Stomach (tissue), 9 donors: Measurements from ENCODE around the gene TBC1D32. TPM values are rescaled to one million over a fixed set of nuclear protein-coding genes. Genes with fewer than 3 reads are reported as not detected.
"Not testable (repeated sequence)": the region's sequence is repeated elsewhere in the genome, so short reads cannot be mapped to it uniquely, and the experiment has no call there.

Source experiments
- DNase-seq, 2 donors: peaks; one replicate each; pipeline versions ENCODE4 v3.0.0 to v3.0.0-alpha.2; 2013 to 2019
- H3K27ac ChIP-seq, 5 donors: fragments of 200-600 bp in 4 of 5; sonication (generic) in 4 of 5; one replicate each; pipeline ENCODE4 v1.5.1; 2013 to 2019; ENCODE audit warnings: mild to moderate bottlenecking in 1 of 5, moderate library complexity in 1 of 5
- H3K27me3 ChIP-seq, 3 donors: fragments of 200-600 bp; sonication (generic); one replicate each; pipeline ENCODE4 v1.5.1; 2017 to 2019; ENCODE audit warnings: mixed run types in 1 of 3
- H3K36me3 ChIP-seq, 4 donors: fragments of 200-600 bp; sonication (generic); 1 replicate in 3 of 4; 2 replicates in 1 of 4; pipeline ENCODE4 v1.5.1; 2016 to 2019
- H3K4me1 ChIP-seq, 4 donors: fragments of 200-600 bp; sonication (generic); one replicate each; pipeline ENCODE4 v1.5.1; 2016 to 2019
- H3K4me3 ChIP-seq, 4 donors: fragments of 200-600 bp; sonication (generic) in 3 of 4; one replicate each; pipeline ENCODE4 v1.5.1; 2016 to 2019; ENCODE audit warnings: mild to moderate bottlenecking in 1 of 4
- H3K9me3 ChIP-seq, 4 donors: fragments of 200-600 bp; sonication (generic); one replicate each; pipeline ENCODE4 v1.5.1; 2016 to 2019
- EP300 ChIP-seq: sonication (generic); formaldehyde crosslinking; IDR thresholded peaks from one replicate; pipeline ENCODE4 v1.6.1; 2017; ENCODE audit warnings: antibody characterized with exemption
- POLR2A ChIP-seq, 4 donors: fragments of 450-650 bp; IDR thresholded peaks; one replicate each; pipeline ENCODE4 v1.6.1; 2016; ENCODE audit warnings: antibody characterized with exemption in 4 of 4, control low read depth in 2 of 4, mild to moderate bottlenecking in 1 of 4, moderate library complexity in 1 of 4
- POLR2AphosphoS5 ChIP-seq, 3 donors: sonication (generic); formaldehyde crosslinking; IDR thresholded peaks; one replicate each; pipeline ENCODE4 v1.6.1; 2016; ENCODE audit warnings: antibody characterized with exemption in 3 of 3
- WGBS, 5 donors: extraction: QIAGEN DNeasy Blood & Tissue Kit in 3 of 5; methylation state at CpG; one replicate each; pipeline versions ENCODE4 v1.1.5 to v1.1.7; 2013 to 2018; 5-methylcytosine and 5-hydroxymethylcytosine counted together
- intact Hi-C: fragments of 100-400 bp; cut with DNase I; formaldehyde crosslinking; loops from one replicate; pipeline ENCODE4 v1.15.1; 2023; ENCODE audit warnings: low total_unique reads
- polyA plus RNA-seq, 3 donors: library from polyadenylated mRNA; stranded (reverse); fragments of 200-250 nt; gene quantifications; one replicate each; pipeline ENCODE4 v1.2.3, GENCODE V29; 2013
- total RNA-seq, 5 donors: library from RNA; depleted of rRNA; stranded (reverse); fragments of >200 nt; gene quantifications; one replicate each; pipeline versions ENCODE4 v1.1.0 to v1.2.3, GENCODE V29; 2014 to 2016
- TF ChIP-seq, protein P1 (sequence below), 7 experiments: fragments of 450-650 bp in 4 of 7; fragments of 200-600 bp in 3 of 7; sonication (generic) in 3 of 7; IDR thresholded peaks; one replicate each; pipeline ENCODE4 v1.5.1; 2016 to 2019; ENCODE audit warnings: antibody characterized with exemption in 7 of 7, control low read depth in 2 of 7, mild to moderate bottlenecking in 1 of 7
- donor health status: healthy with polysubstance abuse.
- donor health status: Bipolar disorder and iron deficiency.
- donor health status: healthy.

The TBC1D32 gene
- total and polyA plus RNA-seq, 8 donors = 0.46 to 38.2 (median 1.8) TPM

DNA sequence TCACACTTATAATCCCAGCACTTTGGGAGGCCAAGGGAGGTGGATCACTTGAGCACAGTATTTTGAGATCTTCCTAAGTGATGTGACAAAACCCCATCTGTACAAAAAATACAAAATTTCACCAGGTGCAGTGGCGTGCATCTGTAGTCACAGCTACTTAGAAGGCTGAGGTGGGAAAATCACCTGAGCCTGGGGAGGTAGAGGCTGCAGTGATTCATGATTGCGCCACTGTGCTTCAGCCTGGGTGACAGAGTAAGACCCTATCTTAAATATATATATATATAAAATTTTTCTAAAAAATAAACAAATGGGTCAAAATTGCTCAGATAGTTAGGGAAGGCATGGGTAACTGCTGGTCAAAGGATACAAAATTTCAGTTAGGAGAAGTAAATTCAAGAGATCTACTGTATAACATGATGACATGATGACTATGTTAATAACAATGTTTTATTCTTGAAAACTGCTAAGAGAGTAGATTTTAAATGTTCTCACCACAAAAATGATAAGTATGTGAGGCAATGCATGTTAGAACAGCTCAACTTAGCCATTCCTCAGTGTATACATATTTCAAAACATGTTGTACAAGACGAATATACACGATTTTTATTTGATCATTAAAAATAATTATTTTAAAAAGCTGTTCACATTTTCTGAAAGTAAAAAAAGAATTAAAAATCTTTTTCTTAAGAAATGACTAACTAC is 24.4 kb downstream of the TBC1D32 start:
- Histone ChIP-seq H3K4me3 (no peak overlapping the region), H3K9me3 (no peaks in the 10 kb centered on the region), H3K27ac (no peak overlapping the region), H3K4me1 (no peaks in the 10 kb centered on the region), H3K27me3 (no peaks in the 10 kb centered on the region), H3K36me3 (peaks cover 0 to 4% (median 2%) of the 10 kb centered on the region in 4 donors)
- intact Hi-C loops = no loop called here
- no peak for TF ChIP-seq POLR2A (IDR thresholded peaks at IDR 0.05)
- TF ChIP-seq EP300 = no peak
- TF ChIP-seq, protein P1, sequence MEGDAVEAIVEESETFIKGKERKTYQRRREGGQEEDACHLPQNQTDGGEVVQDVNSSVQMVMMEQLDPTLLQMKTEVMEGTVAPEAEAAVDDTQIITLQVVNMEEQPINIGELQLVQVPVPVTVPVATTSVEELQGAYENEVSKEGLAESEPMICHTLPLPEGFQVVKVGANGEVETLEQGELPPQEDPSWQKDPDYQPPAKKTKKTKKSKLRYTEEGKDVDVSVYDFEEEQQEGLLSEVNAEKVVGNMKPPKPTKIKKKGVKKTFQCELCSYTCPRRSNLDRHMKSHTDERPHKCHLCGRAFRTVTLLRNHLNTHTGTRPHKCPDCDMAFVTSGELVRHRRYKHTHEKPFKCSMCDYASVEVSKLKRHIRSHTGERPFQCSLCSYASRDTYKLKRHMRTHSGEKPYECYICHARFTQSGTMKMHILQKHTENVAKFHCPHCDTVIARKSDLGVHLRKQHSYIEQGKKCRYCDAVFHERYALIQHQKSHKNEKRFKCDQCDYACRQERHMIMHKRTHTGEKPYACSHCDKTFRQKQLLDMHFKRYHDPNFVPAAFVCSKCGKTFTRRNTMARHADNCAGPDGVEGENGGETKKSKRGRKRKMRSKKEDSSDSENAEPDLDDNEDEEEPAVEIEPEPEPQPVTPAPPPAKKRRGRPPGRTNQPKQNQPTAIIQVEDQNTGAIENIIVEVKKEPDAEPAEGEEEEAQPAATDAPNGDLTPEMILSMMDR (IDR thresholded peaks at IDR 0.05) = no peak
- no peak for TF ChIP-seq POLR2AphosphoS5 (IDR thresholded peaks at IDR 0.05)
- no peak for DNase-seq
- WGBS, 5 donors = 87 to 95% (median 92%) methylated on average over 4 of the region's 4 CpGs

DNA sequence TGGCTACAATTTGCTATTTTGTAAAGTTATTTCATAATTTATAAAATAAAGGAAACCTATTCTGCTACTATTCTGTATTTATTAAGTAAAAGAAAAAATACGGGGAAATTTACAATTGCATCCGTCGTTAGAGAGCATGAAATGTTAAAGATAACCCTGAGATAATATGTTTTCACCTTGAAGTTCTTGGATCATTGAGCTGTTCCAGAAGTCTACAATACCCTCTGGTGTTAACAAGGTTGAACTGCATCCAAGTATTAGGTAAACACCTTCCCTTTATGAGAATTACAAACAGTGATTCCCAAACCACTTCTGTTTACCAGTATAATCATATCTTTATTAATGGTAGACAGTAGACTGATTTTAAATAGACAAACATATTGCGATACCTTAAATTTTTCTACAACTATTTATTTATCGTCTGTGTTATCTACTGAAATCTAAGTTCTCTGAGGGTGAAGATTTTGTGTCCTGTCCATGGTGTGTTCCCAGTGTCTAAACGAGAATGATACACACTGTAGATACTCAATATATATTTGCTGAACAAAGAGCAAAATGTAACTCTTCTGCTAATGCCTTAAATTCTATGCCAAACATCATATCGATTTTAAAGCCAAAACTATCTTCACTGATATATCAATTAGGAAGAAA is 28.2 kb downstream of the TBC1D32 start:
- Histone ChIP-seq H3K4me3 (no peak overlapping the region), H3K9me3 (no peaks in the 10 kb centered on the region), H3K4me1 (no peaks in the 10 kb centered on the region), H3K27me3 (no peaks in the 10 kb centered on the region), H3K36me3 (no peaks in the 10 kb centered on the region), H3K27ac (no peak overlapping the region)
- intact Hi-C loops = no loop called here
- TF ChIP-seq, protein P1 (IDR thresholded peaks at IDR 0.05) = peak in 3 of 7 experiments; percentile 28 to 54 (median 48)
- TF ChIP-seq EP300 (no peak), POLR2A (IDR thresholded peaks at IDR 0.05) (no peak)
- WGBS, 5 donors = 26 to 55% (median 40%) methylated on average over 7 of the region's 7 CpGs
- DNase-seq = peak in 1 of 2 donors; percentile 62

DNA sequence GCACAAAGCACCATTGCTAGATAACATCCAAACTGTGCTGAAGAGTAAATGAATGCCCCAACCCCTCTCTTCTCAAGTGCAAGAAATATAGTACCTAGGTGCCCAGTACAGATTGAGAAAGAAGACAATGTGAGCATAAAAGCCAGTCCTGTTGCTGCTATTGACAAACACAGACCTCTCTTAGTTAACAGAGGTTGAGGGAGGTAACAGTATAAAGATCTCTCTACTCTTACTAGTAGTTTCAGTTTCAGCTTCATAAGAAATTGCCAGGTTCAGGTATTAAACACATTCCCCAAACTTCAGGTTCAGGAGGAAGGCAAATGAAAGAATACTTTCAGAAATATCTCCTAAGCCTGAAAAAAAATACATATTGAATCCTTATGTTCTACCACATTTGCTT is 31.4 kb downstream of the TBC1D32 start:
- Histone ChIP-seq H3K27me3 (no peaks in the 10 kb centered on the region), H3K36me3 (no peaks in the 10 kb centered on the region), H3K4me3 (no peak overlapping the region), H3K9me3 (no peaks in the 10 kb centered on the region), H3K27ac (no peak overlapping the region), H3K4me1 (no peaks in the 10 kb centered on the region)
- DNase-seq = no peak
- TF ChIP-seq POLR2AphosphoS5 (IDR thresholded peaks at IDR 0.05) (no peak), POLR2A (IDR thresholded peaks at IDR 0.05) (no peak), EP300 (no peak)
- TF ChIP-seq, protein P1 (IDR thresholded peaks at IDR 0.05) = no peak
- intact Hi-C loops = no loop called here

DNA sequence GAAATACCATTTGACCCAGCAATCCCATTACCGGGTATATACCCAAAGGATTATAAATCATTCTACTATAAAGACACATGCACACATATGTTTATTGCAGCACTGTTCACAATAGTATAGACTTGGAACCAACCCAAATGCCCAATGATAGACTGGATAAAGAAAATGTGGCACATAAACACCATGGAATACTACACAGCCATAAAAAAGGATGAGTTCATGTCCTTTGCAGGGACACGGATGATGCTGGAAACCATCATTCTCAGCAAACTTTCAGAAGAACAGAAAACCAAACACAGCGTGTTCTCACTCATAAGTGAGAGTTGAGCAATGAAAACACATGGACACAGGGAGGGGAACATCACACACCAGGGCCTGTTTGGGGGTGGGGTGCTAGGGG is 33.1 kb downstream of the TBC1D32 start:
- intact Hi-C loops = not testable (repeated sequence)
- 87 to 96% (median 94%) methylated on average over 3 of the region's 3 CpGs for WGBS, 5 donors

DNA sequence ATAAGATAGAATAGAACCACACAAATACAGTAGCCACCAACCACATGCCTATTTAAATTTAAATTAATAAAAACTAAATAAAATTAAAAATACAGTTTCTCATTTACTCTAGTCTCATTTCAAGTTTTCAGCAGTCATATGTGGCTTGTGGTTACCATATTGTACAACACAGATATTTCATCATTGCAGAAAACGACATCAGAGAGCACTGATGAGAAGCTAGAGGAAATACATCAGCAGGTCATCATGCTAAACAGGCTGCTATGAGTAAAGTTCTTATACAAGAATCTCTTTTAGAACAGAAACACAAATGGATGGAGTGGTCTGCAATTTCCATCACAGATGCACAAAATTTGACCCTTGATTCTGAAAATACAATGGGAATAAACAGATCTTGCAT is 36.6 kb downstream of the TBC1D32 start:
- Histone ChIP-seq H3K27ac (no peak overlapping the region), H3K9me3 (no peaks in the 10 kb centered on the region), H3K4me3 (no peak overlapping the region), H3K27me3 (no peaks in the 10 kb centered on the region), H3K4me1 (no peaks in the 10 kb centered on the region), H3K36me3 (peaks cover 0 to 19% (median 10%) of the 10 kb centered on the region in 4 donors)
- no peak for TF ChIP-seq POLR2AphosphoS5 (IDR thresholded peaks at IDR 0.05)
- no peak for TF ChIP-seq EP300
- no peak for TF ChIP-seq POLR2A (IDR thresholded peaks at IDR 0.05)
- TF ChIP-seq, protein P1 (IDR thresholded peaks at IDR 0.05) = no peak
- intact Hi-C loops = no loop called here
- no peak for DNase-seq
- WGBS, 5 donors = 68 to 87% (median 78%) methylated on average over 1 of the region's 1 CpG

More for the DNA sequence above, 33.1 kb downstream of the TBC1D32 start:
- H3K36me3 ChIP-seq, DNase-seq, H3K4me3 ChIP-seq, H3K9me3 ChIP-seq, H3K27me3 ChIP-seq, H3K4me1 ChIP-seq, H3K27ac ChIP-seq: not testable (repeated sequence)
